PC-9 (cell line): Measurements from ENCODE around the gene OR7G3.

Experiments
- CTCF ChIP-seq: fragments of 200-600 bp; sonication (generic); conservative IDR thresholded peaks from 2 replicates; pipeline ENCODE4 v1.6.1; 2017; ENCODE audit warnings: mixed run types, antibody characterized with exemption, mild to moderate bottlenecking, moderate library complexity
- EZH2 ChIP-seq: fragments of 200-600 bp; sonication (generic); IDR thresholded peaks from 2 replicates; pipeline ENCODE4 v1.8.0; 2017; ENCODE audit warnings: antibody characterized with exemption, low read depth

GRCh38 chr19:9115307-9115813 lies 11.4 kb downstream of the OR7G3 start, which contains the start of gene OR7G1:
- TF ChIP-seq CTCF: no peak
- TF ChIP-seq EZH2: no peak
